Suppressor macrophage treated with lipopolysaccharide for 4 hours (primary cell): ENCODE measurements around the gene RAP1GAP.
A peak's percentile ranks its signal among the peaks of the same experiment; 100 is the strongest.

Source experiments
- DNase-seq: peaks from one replicate; pipeline ENCODE4 v3.0.0-alpha.2; 2020

The RAP1GAP gene

DNA sequence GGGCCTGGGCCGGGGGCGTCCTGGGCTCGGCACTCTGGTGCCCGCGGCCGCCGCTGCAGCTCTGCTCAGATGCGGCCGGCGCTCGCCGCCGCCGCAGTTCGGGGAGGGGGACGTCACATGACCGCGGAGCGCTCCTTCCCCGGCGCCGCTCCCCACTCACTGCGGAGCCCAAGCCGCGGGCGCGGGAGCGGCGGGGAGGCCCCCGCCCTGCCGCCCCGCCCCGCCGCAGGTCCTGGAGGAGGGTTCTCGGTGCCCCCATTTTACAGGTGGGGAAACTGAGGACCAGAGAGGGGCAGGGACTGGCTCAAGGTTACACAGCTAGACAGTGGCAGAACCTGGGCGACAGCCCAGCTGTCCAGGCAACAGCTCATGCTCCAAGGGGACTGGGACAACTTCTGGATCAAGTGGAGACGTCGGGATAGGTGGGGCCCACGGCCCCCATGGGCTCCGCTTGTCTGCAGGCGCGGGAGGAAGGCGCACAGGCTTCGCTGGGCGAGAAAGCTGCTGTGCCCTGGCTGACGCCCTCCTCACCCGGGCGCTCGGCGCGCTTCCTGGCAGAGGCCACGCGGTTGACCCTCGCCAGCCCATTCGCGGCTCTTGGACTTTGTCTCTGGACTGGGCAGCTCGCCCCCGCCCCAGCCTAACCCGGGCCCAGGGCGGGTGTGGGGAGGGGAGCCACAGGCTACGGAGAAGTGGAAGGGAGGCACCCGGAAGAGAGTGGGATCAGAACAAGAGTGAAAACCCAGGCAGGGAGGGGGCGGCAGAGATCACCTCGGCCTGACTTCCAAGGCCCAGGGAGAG lies at the start of gene RAP1GAP:
Gene RAP1GAP (minus strand): TSS at position 100 of the 801 bp plus-strand sequence. CDS start 49,325 bp downstream, outside the sequence.
- peak; percentile 16 for DNase-seq

DNA sequence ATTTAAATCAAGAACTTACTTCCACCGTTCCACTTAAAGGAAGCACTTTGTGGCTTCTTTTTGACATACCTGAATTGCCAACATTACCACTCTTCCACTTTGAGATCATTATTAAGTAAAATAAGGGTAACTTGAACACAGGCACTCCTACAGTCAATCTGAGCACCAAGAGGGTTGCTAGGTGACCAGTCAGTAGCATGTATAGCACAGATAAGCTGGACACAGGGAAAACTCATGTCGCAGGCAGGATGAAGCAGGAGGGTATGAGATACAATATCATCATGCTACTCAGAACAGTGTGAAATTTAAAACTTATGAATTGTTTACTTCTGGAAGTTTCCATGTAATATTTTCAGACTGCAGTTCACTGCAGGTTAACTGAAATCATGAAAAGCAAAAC lies 47.0 kb upstream of the RAP1GAP start:
- DNase-seq = no peak

GRCh38 chr1:21707891-21708290 lies 38.7 kb upstream of the RAP1GAP start:
- DNase-seq = no peak

DNA sequence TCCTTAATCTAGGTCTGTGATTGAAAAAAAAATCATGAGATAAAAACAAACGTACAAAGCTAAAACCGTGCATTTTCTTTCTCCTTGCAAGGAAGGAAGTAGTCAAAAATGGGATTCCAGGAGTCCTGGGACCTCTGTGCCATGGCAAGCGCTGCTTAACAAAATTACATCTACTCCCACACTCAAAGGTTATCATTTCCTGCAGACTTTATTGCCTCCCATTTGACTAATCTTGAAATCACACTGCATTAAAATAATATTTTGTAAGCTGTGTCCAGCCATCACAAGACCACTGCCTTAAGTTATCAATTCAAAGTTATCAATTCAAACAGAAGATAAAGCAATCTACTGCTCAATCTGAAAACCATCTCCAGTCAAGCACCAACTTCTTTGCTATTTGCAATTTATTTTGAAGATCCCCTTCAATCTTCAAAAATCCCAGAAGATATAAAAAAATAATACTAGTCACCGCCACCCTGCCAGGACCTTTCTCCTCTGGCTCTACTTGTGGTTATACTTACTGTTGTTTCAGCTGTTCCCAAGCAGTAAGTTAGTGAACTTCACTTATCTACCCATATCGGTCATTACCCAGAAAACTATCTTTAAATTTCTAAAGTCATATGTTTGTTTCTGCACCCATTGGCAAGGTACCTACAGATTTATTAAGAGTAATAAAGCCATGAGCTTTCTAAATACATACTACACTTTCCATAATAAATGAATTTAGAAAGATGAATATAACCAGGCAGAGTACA lies 38.1 kb upstream of the RAP1GAP start:
- DNase-seq = no peak

- DNase-seq = peak; percentile 56
These were observed 37.1 kb upstream of the RAP1GAP start for GRCh38 chr1:21706151-21706835.

DNA sequence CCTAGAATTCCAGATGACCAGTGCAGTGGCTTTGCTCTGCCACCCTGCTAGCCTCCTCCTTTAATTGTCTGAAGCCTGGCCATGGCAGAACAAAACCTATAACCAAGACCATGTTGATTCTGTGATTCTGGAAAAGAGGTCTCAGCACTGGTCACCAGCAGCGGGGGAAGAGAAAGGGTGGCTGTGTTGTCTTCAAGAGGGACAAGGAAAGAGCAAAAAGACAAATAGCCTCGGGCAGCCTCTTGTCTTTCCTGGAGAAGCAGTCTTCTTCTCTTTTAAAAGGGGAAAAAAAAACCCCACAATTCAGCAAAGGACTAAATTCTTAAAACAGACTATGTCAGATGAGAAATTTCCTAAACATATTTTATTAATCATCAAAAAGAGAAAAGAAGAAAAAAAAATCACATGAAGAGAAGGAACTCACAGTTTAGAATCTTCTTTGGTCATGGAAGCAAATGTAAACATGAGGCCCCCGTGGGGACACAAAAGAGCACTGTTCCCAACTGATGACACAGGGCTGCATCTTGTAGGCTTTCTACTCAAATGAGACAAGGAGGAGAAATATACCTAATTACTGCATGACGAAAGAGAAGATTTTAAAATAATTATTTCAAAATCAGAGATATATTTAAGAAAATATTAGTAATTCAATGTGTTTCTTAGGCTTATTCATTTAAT lies 36.3 kb upstream of the RAP1GAP start:
- DNase-seq = no peak

DNA sequence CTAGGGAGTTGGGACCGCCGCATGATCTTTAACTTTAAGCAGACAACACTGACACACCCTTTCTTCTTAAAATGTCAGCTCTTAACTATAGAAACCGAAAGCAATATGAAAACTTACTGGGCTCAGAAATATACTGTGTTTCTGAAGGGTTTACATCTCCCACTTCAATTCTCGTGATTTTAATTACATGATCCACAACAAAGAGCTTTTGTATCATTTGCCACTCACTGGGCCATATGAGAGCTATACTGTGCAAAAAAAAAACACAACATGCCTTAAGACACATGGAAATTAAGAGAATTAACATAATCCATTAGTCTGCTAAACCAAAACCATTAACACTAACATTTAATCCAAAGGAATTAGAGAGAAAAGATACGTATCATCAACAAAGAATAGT lies 35.0 kb upstream of the RAP1GAP start:
- peak; percentile 11 for DNase-seq

- DNase-seq = peak; percentile 7
These were observed 34.3 kb upstream of the RAP1GAP start for GRCh38 chr1:21703318-21703963.

GRCh38 chr1:21702780-21703179 lies 33.6 kb upstream of the RAP1GAP start:
- DNase-seq = no peak

GRCh38 chr1:21701401-21701800 lies 32.2 kb upstream of the RAP1GAP start:
- DNase-seq = no peak

DNA sequence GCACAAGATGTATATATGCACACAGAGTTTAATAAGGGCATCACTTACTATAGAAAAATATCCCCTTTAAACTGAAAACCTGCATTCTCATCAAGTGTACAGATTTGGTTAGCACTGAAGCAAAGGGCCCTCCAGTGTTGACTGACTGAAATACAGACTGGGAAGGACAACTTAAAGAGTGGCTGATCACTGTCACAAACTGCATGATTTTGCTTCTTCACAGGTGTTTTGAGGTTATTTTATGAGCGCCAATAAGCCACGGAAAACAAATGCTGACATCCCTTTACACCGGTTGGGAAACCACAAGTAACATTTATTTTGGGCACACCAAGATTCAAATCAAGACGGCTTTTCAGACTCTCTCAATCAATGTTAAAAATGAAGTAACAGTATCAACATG lies 30.9 kb upstream of the RAP1GAP start:
- DNase-seq = no peak

DNA sequence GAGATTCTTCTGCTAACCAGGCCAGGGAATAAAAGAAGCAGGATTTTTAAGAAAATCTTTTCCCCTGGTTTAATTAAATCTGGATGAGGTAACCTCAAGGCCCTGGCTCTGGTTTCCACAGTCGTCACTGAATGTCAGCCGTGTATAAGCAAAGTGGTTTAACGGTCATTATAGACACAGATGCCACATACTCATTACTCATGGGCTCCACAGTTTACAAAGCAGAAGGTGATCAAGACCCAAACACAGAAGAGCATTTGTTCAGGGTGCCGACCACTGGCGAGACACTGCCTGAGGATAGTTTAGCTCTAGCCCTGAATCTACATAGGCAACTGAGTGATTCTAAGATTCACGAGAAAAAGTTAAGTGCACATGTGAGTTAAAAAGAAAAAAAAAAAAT lies 27.8 kb upstream of the RAP1GAP start:
- DNase-seq = no peak

GRCh38 chr1:21693732-21694131 lies 24.6 kb upstream of the RAP1GAP start:
- no peak for DNase-seq

DNA sequence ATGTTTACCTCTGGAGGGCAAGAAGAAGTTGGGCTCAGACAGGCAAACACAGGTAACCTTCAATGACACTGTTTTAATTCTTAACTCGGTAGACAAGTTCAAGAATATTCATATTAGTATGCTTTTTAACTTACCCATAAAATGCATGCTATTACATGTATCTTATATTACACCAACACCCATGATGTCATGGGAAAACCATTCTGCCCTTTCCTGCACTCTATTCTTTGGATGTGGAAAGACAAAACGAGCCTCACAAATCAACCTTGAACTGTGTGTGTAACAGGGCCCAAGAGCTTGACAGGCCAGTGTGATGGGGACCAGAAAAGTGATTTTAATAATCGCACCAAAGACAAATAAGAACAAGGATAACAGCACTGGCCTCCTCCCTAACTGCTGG lies 22.6 kb upstream of the RAP1GAP start:
- DNase-seq = no peak

DNA sequence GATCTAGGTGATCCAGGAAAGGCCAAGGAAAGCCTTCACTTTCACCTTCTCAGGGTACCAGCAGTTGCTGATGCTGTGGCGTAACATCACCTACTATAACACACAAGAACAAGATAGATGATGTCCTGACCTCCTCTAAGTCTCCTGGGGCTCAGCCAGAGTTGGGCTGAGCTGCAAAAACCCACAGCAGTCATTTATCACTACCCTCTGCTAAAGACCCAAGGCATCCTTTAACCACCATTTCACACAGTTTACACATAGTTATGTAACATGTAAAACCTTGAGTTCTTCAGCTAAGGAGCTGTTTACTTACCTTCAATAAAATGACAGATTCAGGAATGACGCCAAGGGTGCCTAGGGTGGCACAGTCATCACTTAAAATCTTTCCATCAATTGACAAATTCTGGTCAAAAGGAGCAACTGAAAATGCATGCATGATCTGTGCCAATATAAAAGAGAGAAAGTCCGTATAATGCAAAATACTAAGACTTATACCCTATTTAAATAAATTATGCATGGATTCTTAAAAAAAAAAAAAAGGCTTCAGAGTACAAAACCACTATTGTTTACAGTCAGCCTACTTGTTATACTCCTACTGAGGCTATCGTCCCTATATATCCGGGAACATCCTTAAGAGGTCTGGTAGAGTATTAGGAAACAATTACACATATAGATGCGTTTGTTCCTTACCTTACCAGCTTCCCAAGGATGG lies 20.7 kb upstream of the RAP1GAP start:
- DNase-seq = no peak

GRCh38 chr1:21687081-21687529 lies 17.9 kb upstream of the RAP1GAP start:
- DNase-seq = no peak

DNA sequence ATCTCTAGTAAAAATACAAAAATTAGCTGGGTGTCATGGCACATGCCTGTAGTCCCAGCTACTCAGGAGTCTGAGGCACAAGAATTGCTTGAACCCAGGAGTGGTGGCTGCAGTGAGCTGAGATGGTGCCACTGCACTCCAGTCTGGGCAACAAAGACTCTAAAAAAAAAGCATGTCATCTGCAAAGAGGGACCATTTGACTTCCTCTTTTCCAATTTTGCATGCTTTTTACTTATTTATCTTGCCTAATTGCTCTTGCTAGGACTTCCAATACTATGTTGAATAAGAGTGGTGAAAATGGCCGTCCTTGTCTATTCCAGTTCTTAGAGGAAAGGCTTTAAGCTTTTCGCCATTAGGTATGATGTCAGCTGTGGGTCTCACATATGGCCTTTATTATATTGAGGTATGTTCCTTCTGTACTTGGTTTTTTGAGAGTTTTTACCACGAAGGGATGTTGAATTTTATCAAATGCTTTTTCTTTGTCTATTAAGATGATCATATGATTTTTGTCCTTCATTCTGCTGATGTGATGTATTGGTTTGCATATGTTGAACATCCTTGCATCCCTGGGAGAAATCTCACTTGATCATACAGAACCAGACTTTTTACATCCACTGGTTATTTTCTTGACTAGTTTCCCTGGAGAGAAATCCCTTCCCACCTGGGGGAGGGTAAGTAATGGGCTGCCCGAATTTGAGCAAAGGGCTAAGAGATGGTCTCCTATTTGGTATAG lies 17.0 kb upstream of the RAP1GAP start:
- DNase-seq = no peak

- DNase-seq = no peak
These were observed 12.3 kb upstream of the RAP1GAP start for GRCh38 chr1:21681426-21681825.

GRCh38 chr1:21680918-21681317 lies 11.8 kb upstream of the RAP1GAP start:
- no peak for DNase-seq

GRCh38 chr1:21680381-21680780 lies 11.2 kb upstream of the RAP1GAP start:
- DNase-seq = no peak

DNA sequence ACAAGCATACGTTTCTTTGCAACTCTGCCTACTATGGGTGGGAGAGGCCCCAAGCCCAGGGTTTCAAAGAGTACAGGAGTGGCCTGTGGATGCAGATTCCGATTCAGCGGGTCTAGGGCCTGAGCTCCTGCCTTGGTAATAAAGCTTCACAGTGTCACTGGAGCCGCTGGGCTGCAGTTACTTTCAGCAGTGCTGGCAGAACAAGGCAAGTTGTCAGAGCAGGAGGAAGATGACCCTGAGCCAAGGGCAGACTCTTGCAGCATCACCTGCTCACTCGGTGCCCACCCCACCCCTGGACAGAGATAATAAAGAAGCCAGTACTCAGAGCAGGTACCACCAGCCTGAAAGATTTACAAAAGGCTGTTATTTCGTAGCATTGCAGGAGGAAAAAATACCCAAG lies 8.0 kb upstream of the RAP1GAP start:
- DNase-seq = no peak
